H1 (cell line): Measurements from ENCODE around the gene FOXP4. TPM values are rescaled to one million over a fixed set of nuclear protein-coding genes. Genes with fewer than 3 reads are reported as not detected.

Source experiments
- JUND ChIP-seq: IDR thresholded peaks from 2 replicates; pipeline ENCODE4 v1.6.1; 2011; ENCODE audit warnings: mild to moderate bottlenecking, improper control_type of control experiment, low read length
- PHF8 ChIP-seq: fragments of 200-600 bp; sonication (generic); conservative IDR thresholded peaks from 2 replicates; pipeline ENCODE4 v1.7.1; 2012; ENCODE audit warnings: low read depth, mild to moderate bottlenecking, inconsistent platforms, low read length, moderate library complexity
- SRF ChIP-seq: IDR thresholded peaks from 2 replicates; pipeline ENCODE4 v1.6.1; 2011; ENCODE audit warnings: mild to moderate bottlenecking, low read depth, low read length, moderate library complexity
- polyA plus RNA-seq, 7 experiments: library from polyadenylated mRNA; depleted of rRNA in 3 of 7; stranded (reverse) in 5 of 7; unstranded in 2 of 7; fragments of >200 nt in 5 of 7; fragments of 200-250 nt in 2 of 7; gene quantifications; 1 replicate in 5 of 7; 2 replicates in 1 of 7; 4 replicates in 1 of 7; pipeline versions ENCODE4 v1.2.1 to v1.2.3, GENCODE V29; 2011 to 2013; ENCODE audit warnings: missing spikeins in 2 of 7, mixed read lengths in 2 of 7
- total RNA-seq: library from RNA; stranded (reverse); fragmentation: NEBNext Ultra II Directional; extraction: Animal tissue kit (Norgen Biotek cat#: 25700); gene quantifications from 2 replicates; pipeline ENCODE4 v1.2.1, GENCODE V29; 2021
- TF ChIP-seq, protein P1 (sequence below): IDR thresholded peaks from 2 replicates; pipeline ENCODE4 v1.6.1; 2012; ENCODE audit warnings: inconsistent platforms

FOXP4 gene
- total and polyA plus RNA-seq, 2 of the 8 experiments (the other 6 are each of a cell fraction or from before 2014, with no cell fraction given), result 4.8 to 13.3 TPM

DNA sequence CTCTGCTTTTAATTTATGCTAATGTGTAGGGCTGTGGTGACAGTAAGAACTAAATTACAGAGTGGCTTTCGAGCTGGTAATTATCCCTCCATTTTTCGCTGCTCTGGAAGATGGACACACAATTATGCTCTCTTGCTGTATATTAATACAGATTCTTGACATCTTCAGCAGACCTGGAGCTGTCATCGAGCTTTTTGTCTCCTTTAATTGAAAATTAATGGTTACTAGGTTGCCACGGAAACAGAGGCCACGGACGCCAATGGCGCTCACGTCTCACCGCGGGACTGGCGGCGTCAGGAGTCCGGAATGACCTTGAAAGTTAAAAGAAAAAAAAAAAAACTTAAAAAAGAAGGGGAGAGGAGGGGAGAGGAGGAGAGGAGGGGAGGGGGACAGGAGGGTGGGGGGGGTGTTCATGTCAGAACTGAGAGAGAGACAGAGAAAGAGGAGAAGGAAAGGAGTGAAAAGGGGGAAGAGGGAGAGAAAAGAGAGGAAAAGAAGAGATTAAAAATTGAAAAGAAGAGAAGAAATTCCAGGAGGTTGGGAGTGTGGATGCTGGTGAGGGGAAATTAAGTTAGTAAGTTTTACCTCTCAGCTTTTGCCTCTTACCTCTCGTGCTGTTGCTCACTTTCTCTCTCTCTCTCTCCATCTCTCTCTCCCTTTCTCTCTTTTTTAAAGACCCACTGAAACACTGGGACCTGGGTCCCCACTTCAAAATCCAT is 22.1 kb upstream of the FOXP4 start (continued):
- TF ChIP-seq PHF8 (no peak), JUND (no peak), SRF (no peak)
- TF ChIP-seq, protein P1, sequence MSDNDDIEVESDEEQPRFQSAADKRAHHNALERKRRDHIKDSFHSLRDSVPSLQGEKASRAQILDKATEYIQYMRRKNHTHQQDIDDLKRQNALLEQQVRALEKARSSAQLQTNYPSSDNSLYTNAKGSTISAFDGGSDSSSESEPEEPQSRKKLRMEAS, result no peak
